ENCODE data around the gene COX4I2. TPM values are rescaled to one million over a fixed set of nuclear protein-coding genes. Genes with fewer than 3 reads are reported as not detected.
"Not testable (repeated sequence)": the region's sequence is repeated elsewhere in the genome, so short reads cannot be mapped to it uniquely, and the experiment has no call there.

Gene COX4I2
- total RNA-seq, 1 experiment from 2014 or later = not detected

DNA sequence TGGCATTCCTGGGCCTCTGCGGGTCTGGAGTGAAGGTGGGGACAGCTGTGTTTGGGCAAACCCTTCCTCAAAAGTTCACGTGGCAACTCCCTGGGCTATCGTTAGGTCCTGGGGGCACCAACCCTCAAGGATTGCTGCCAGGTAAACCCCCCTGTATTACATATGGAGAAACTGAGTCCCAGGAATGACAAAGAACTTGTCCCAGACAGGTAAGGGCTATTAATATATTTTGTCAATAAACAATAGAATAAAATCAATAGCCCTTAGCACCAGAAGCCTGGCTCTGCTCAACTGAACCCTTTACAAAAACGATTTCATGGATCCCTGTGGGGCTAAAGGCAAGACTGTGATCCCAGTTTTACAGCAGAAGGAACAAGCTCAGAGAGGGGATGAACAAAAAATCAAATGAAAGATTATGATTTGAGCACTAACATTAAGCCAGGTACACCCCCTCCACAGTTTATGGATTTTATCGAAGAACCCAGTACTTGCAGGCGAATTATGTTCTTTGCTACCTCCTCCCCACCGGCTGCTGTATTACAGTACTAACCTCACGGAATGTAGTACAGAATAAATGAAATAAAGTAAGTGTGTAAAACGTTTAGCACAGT is 30.0 kb upstream of the COX4I2 start:
- DNase-seq (ENCODE audit: low read depth) = no peak

DNA sequence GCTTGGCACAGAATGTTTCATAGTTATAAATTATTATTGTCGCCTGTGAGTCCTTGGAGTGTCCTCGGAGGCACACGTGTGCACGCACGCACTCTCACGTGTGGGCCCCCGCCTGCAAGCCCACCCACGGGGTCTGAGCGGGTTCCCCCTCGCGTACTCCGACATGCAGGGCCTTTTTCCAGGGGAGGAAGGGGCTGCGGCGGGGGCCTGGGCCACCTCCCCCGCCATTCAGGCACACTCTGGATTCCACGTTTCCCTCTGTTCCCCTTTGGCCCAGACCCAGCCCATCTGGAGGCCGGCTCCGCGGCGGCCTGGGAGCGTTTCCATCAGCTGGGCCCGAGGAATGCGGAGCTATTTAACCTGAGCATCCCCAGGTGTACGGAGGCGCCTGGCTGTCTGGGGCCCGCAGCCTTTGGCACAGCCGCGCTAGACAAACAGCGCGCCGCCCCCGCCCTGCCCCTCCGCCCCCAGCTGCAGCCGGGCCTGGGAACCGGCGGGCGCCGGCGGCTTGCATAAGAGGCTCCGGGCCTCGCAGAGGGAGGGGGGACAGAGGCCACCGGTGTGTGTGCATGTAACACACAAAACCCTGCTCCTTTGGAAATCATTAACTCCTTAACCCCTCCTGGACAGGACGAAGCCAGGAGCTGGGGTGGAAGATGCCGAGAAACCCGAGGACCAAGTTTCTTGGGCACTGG is 29.3 kb upstream of the COX4I2 start:
- peak; percentile 77 for DNase-seq (ENCODE audit: low read depth)

DNA sequence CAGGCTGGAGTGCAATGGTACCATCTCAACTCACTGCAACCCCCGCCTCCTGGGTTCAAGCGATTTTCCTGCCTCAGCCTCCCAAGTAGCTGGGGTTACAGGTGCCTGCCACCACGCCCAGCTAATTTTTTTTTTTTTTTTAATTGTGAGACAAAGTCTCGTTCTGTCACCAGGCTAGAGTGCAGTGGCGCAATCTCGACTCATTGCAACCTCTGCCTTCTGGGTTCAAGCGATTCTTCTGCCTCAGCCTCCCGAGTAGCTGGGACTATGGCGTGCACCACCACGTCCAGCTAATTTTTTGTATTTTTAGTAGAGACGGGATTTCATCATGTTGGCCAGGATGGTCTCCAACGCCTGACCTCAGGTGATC is 25.5 kb upstream of the COX4I2 start:
- not testable (repeated sequence) for DNase-seq (ENCODE audit: low read depth)

DNA sequence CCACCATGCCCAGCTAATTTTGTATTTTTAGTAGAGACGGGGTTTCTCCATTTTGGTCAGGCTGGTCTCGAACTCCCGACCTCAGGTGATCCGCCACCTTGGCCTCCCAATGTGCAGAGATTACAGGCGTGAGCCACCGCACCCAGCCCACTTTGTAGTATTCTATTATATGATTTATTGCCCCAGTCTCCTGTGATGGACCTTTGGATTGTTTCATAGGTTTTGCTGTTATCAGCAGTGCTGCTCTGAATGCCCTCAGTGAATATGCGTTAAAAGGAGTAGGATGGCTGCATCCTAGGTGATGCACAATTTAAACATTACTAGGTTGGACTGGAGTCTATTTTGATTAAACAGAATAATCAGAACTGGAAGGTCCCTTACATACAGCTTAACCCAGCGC is 22.3 kb upstream of the COX4I2 start:
- DNase-seq (ENCODE audit: low read depth) = no peak

DNA sequence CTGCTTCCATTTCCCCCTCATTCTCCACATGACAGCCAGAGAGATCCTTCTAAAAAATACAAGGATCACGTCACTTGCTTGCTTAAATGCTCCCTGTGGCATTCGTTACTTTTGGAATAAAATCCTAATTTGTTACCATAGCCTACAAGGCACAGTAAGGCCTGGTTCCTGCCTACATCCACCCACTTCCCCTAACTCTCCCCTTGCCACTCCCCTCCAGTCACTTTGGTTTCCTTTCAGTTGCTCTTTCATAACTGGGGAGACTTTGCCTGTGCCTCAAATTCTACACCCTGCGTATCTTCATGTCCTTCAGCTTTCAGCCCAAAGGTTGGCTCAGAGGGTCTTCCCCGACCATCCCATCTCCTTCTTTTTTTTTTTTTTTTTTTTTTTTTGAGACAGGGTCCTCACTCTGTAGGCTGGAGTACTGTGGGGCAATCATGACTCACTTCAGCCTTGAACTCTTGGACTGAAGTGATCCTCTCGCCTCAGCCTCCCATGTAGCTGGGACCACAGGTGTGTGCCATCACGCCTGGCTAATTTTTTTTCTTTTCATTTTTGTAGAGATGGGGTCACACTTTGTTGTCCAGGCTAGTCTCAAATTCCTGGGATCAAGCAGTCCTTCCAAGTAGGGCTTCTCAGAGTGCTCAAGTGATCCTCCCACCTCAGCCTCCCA is 20.1 kb upstream of the COX4I2 start:
- DNase-seq (ENCODE audit: low read depth) = no peak

DNA sequence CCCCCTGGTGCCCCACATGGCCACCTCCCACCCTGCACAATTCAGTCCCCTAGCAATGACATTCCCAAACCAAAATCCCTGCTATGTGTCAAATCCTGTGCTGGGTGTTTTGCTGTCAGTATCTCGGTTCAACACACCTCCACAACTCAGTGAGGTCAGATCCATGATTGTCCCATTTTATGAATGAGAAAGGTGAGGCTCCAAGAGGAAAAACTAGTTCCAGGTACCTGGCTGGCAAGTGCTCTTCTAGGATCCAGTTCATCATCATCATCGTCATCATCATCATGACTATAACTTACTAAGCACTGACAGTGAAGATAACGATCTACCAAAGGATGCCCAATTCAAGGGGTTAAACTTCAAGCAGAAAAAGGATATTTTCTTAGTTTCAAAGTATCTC is 17.5 kb upstream of the COX4I2 start:
- no peak for DNase-seq (ENCODE audit: low read depth)

DNA sequence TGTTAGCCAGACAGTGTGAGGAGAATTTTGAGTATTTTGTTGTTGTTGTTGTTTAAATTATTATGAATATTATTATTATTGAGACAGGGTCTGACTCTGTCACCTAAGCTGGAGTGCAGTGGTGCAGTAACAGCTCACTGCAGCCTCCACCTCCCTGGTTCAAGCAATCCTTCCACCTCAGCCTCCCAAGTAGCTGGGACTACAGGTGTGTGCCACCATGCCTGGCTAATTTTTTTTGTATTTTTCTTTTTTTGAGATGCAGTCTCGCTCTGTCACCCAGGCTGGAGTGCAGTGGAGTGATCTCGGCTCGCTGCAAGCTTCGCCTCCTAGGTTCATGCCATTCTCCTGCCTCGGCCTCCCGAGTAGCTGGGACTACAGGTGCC is 14.6 kb upstream of the COX4I2 start:
- not testable (repeated sequence) for DNase-seq (ENCODE audit: low read depth)

DNA sequence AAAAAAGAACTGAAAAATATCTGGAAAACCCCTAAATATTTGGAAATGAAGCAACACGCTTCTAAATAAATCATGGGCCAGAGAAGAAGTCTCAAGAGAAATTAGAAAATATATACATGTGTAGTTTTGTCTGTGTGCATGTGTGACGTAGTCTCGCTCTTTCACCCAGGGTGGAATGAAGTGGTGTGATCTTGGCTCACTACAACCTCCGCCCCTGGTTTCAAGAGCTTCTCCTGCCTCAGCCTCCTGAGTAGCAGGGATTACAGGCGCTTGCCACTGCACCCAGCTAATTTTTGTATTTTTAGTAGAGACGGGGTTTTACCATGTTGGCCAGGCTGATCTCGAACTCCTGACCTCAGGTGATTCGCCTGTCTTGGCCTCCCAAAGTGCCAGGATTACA is 11.2 kb upstream of the COX4I2 start:
- not testable (repeated sequence) for DNase-seq (ENCODE audit: low read depth)

DNA sequence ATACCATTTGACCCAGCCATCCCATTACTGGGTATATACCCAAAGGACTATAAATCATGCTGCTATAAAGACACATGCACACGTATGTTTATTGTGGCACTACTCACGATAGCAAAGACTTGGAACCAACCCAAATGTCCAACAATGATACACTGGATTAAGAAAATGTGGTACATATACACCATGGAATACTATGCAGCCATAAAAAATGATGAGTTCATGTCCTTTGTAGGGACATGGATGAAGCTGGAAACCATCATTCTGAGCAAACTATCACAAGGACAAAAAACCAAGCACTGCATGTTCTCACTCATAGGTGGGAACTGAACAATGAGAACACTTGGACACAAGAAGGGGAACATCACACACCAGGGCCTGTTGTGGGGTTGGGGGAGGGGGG is 9.7 kb upstream of the COX4I2 start:
- not testable (repeated sequence) for DNase-seq (ENCODE audit: low read depth)

DNA sequence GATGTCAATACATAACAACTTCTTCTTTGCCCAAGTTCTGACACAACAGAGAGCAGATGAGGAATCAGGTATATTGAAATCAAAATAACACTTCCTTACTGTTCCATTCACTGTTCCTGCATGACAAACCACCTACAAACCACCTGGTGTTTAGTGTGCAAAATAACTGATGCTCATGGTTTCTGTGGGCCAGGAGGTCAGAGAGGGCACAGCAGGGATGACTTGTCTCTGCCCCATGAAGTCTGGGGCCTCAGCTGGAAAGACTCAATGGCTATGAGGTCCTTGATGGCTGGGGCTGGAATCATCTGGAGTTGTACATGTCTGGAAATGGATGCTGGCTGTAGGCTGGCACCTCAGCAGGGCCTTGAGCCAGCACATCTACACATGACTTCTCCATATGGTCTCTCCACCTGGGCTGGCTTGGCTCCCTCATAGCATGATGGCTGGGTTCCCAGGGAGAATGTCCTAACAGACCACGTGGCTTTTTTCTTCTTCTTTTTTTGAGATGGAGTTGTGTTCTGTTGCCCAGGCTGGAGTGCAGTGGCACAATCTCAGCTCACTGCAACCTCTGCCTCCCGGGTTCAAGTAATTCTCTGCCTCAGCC is 7.4 kb upstream of the COX4I2 start:
- no peak for DNase-seq (ENCODE audit: low read depth)

DNA sequence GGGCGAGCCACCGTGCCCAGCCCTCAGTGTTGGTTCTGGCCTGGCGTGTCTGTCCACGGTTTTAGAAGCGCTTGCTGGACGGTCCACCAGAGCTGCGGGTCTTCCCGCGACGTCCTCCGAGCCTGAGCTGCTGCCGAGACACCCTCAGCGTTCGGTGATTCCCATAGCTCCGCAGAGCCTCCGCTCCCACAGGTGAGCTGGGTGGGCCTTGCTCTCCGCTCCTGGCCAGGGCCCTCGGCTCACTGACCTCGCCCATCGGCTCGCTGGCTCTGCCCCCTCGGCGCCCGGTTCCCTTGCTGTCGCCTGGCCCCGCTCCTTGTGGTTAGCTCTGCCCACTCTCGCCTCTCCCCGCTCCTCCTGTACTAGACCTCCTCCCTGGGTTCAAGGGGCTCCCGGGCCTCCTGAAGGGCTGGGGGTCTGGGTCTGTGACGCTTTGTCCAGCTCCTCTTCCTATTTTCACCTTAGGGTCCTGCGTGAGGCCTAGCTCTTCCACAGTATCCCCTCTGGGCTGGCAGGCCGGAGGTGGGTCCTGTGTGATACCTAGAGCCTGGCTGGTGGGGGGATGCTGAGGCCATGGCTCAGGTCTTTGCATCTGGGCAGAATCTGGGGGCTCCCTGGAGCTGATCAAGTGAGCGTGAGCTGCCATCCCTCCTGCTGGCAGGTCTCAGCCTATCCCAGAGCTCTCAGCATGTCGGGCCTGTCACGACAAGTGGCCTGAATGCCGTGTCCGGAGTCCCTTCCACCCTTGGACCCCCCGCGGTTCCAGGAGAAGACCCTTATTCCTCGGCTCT is 5.0 kb upstream of the COX4I2 start:
- DNase-seq (ENCODE audit: low read depth) = no peak

DNA sequence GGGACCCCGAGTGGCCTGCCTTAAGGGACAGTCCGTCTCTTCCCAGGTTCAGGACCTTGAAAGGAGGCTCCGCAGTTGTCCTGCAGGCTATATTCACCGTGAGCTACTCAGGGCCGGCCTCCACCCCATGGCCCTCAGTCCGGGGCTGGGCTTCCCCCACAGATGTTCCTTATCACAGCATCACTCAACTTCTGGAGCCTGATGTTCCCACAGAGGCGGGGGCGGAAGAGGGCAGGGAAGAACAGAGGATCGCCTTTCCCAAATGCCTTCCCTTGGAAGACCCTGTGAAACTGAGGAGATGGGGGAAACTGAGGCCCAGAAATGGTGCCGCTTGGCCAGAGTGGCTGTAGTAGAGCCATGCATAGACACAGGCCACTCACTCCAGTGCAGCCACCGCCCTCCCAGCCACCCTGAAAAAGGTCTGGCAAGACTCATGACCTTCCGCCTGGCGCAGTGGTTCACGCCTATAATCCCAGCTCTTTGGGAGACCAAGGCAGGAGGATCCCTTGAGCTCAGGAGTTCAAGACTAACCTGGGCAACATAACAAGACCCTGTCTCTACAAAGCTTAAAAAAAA is 4.3 kb upstream of the COX4I2 start:
- DNase-seq (ENCODE audit: low read depth) = no peak

DNA sequence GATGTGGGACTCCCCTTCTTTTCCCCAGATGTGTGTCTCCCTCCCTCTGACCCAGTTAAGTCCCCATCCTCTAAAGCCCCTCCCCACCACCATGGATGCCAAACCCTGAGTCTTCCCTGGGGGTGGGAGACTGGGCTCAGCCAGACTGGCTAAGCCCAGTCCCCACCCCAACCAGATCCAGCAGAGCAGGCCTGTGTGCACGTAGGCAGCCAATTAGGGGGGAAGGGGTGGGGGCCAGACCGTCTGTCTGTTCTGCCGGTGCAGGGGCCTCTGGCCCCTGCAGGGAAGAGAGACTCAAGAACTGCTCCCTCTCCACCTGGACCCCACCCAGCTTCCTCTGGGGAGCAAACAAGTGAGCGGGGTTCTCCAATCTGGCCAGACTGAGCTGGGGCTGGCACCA is 605 bp downstream of the COX4I2 start:
- DNase-seq (ENCODE audit: low read depth) = no peak

DNA sequence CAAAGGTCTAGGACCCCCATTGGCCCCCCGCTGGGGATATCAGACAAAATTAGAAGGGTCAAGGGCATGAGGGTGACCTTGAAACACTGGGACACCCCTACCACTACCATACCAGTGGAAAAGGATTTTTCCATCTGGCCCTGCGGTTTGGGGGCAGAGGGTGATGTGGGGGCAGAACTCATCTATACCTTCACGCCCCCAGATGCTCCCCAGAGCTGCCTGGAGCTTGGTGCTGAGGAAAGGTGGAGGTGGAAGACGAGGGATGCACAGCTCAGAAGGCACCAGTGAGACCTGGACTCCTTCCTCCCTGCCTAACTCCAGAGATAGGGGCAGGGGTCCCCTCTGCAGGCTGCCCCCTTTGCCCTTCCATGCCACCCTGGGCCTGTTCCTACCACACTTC is 1.1 kb downstream of the COX4I2 start:
- DNase-seq (ENCODE audit: low read depth) = no peak

DNA sequence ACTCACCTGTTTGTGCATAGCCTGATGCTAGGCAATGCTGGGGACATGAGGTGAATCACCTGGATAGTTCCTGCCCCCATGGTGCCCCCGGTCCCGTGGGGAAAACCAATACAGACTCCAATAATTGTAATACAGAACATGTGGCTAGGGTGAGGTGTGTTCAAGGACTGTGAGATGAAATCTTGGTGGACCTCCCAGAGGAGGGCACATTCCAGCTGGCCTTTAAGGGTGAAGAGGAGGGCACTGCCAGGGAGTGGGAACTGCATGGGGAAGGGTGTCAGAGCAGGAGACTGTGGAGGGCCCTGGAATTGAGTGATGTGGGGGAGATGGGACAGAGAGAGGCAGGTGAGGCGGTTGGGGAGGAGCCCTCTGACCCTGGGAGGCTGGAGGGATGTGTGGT is 2.5 kb downstream of the COX4I2 start:
- no peak for DNase-seq (ENCODE audit: low read depth)

DNA sequence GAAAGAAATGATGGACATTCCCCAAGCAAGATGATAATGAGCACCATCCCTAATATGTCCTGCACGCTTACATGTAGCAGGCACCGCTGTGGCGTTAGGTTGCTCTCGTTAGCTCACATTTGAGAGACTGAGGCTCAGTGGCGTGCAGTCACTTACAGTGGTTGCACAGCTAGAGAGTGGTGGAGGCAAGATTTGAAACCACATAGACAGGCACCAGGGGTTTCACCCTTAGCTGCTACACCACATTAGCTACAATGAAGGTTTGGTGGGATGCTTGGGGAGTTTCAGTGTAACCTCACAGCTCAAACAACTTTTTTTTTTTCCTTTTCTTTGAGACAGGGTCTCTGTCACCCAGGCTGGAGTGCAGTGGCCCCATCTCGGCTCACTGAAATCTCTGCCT is 3.7 kb downstream of the COX4I2 start:
- no peak for DNase-seq (ENCODE audit: low read depth)

DNA sequence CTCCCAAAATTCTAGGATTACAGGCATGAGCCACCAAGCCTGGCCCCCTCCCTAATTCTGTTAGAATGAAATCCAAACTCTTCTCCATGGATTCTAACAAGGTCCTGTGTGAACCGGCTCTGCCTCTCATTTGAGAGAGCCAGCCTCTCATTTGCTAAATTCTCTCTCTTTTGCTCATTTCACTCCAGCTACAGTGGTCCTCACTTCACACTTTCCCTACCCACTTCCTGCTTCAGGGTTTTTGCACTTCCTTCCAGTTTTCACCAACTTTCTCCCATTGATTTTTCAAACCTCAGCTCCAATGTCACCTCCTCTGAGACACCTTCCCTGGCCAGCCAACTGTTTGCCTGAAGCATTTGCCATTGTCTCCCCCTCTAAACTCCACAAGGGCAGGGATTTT is 5.1 kb downstream of the COX4I2 start:
- DNase-seq (ENCODE audit: low read depth) = no peak

DNA sequence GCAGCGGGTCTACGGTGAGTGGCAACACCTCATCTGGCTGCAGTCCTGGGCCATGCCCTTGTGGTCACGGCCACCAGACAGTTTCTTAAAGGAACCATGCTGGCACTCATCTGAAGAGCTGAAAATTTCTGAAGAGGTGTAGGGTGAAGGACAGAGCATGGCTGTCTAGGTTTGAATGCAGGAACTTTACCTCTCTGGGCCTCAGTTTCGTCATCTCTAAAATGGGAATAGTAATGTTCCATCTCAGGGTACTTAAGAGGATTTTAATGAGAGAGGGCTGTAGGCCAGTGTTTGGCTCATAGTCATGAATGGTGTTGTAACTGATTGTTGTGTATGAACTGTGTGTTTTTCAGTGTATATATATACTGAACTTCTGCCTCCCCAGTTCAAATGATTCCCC is 5.8 kb downstream of the COX4I2 start:
- no peak for DNase-seq (ENCODE audit: low read depth)

DNA sequence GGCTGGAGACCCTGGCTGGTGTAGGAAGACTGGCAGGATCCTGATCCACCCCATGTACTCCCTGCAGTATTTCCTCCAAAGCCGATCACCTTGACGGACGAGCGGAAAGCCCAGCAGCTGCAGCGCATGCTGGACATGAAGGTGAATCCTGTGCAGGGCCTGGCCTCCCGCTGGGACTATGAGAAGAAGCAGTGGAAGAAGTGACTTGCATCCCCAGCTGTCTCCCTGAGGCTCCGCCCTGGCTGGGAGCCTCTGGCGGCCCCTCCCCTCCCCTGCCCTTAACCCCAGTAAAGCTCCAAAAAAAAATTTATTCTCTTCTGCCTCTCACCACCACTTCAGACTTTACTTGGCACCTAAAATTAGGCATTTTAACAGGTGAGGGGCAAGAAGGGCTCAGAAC is 7.0 kb downstream of the COX4I2 start:
- no peak for DNase-seq (ENCODE audit: low read depth)

DNA sequence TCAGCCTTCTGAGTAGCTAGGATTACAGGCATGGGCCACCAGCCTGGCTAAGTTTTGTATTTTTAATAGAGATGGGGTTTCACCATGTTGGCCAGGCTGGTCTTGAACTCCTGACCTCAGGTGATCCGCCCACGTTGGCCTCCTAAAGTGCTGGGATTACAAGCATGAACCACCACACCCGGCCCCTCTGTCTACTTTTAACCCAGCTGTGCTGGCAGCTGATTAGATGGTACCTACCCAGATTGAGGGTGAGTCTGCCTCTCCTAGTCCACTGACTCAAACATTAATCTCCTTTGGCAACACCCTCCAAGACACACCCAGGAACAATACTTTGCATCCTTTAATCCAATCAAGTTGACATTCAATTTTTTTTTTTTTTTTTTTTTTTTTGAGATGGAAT is 10.4 kb downstream of the COX4I2 start:
- not testable (repeated sequence) for DNase-seq (ENCODE audit: low read depth)

DNA sequence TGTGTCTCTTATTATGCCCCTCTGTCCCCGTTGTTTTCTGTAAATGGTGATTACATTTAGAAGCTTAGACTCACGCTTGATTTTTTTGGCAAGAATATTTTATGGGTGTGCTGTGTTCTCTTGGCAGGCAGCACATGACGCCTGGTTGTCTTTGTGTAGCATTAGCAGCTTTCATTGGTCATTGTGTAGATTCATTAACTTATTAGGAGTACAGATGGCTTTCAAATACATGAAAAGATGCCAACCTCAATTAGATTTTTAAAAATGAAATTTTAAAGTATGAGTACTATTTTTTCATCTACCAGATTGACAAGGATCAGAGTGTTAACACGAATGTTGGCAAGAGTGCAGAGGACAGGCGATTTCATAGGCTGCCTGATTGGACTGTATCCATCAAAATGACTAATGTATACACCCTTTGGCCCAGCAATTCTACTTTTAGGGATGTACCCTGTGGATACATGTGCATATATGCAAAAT is 15.2 kb downstream of the COX4I2 start:
- DNase-seq (ENCODE audit: low read depth) = no peak

DNA sequence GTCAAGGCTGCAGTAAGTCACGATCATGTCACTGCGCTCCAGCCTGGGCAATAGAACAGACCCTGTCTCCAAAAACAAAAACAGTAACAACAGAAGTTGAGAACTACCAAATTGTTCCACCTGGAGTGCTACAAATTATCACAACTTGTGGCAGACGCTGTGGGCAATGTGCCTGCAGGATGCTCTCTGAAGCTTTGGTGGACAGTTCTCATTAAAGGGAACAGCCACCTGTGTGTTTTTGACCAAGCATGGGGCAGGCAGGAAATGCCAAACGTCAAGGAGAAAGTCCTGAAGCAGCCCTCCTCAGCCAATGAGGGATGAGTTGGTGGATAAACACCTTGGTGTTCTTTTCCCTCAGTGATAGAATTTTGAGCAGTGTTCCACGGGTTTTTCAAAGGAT is 15.8 kb downstream of the COX4I2 start:
- DNase-seq (ENCODE audit: low read depth) = no peak

Measured in Daoy (cell line).